AG04450 (cell line): Measurements from ENCODE around the gene TACC2. TPM values are rescaled to one million over a fixed set of nuclear protein-coding genes. Genes with fewer than 3 reads are reported as not detected.

Source experiments
- CTCF ChIA-PET: fragments of 300-600, 350-600 bp; formaldehyde crosslinking; extraction: SDS; loops from one replicate; lab custom pipeline; 2022; ENCODE audit warnings: antibody characterized with exemption, inconsistent platforms; lab: Charles Lee
- POLR2A ChIA-PET: fragments of 350-600 bp; formaldehyde crosslinking; extraction: SDS; loops from one replicate; lab custom pipeline; 2021; ENCODE audit warnings: antibody characterized with exemption, inconsistent platforms; lab: Yijun Ruan, JAX
- DNase-seq: peaks from one replicate; pipeline ENCODE4 v3.0.0-alpha.2; 2011; ENCODE audit warnings: low read depth, low spot score
- H3K27ac ChIP-seq: one replicate; pipeline ENCODE4 v1.5.1; 2012; ENCODE audit warnings: low read depth, low read length, control low read depth
- H3K27me3 ChIP-seq: one replicate; pipeline ENCODE4 v1.6.0; 2012; ENCODE audit warnings: low read length; ENCODE audit not compliant: control insufficient read depth, insufficient read depth
- H3K4me3 ChIP-seq: 2 replicates; pipeline ENCODE4 v1.5.1; 2011; ENCODE audit warnings: mild to moderate bottlenecking, low read depth, low read length, control low read depth
- H3K9me3 ChIP-seq: 2 replicates; pipeline ENCODE4 v1.5.1; 2012; ENCODE audit warnings: low read length; ENCODE audit not compliant: control insufficient read depth, insufficient read depth
- CTCF ChIP-seq: IDR thresholded peaks from 2 replicates; pipeline ENCODE4 v1.5.1; 2011; ENCODE audit warnings: low read depth, low read length, control low read depth, inconsistent platforms
- polyA plus RNA-seq: library from polyadenylated mRNA; depleted of rRNA; stranded (reverse); fragments of >200 nt; gene quantifications from 2 replicates; pipeline ENCODE4 v1.2.3, GENCODE V29; 2011

The TACC2 gene
- polyA plus RNA-seq, 1 experiment = 16.8 TPM

GRCh38 chr10:122264436-122264835, 275.5 kb downstream of the TACC2 start:
- CTCF ChIA-PET = interaction anchor here (0.8 to 1.5 kb wide), 5 partner anchors 15 to 301 kb away, joined by 3 to 6 read pairs (median 4); no protein-coding TSS in a partner anchor
- POLR2A ChIA-PET = interaction anchor here (0.9 kb wide), 1 partner anchor 152 kb away, joined by 3 read pairs; no protein-coding TSS in a partner anchor
- no peak for TF ChIP-seq CTCF
- H3K4me3 ChIP-seq = no peak overlapping the region
- no peak for DNase-seq
- H3K27me3 ChIP-seq = no peaks in the 10 kb centered on the region
- peak overlapping the region; percentile 80 for H3K27ac ChIP-seq
- no peaks in the 10 kb centered on the region; the same call in 1 of the 2 replicates for H3K9me3 ChIP-seq

GRCh38 chr10:122264931-122265330, 276.0 kb downstream of the TACC2 start:
- Histone ChIP-seq H3K27me3 (no peaks in the 10 kb centered on the region), H3K27ac (peak overlapping the region; percentile 80)

GRCh38 chr10:122265896-122266295, 276.9 kb downstream of the TACC2 start:
- TF ChIP-seq CTCF = no peak
- no peak for DNase-seq
- Histone ChIP-seq H3K27ac (no peak overlapping the region), H3K4me3 (no peak overlapping the region), H3K27me3 (no peaks in the 10 kb centered on the region), H3K9me3 (no peaks in the 10 kb centered on the region; the same call in 1 of the 2 replicates)
- ChIA-PET CTCF (interaction anchor here (0.6 kb wide), 2 partner anchors 108 to 291 kb away, joined by 3 to 4 read pairs; partner anchors contain the start of gene NSMCE4A), POLR2A (no interaction called here)

More at GRCh38 chr10:122264931-122265330, 276.0 kb downstream of the TACC2 start:
- ChIA-PET CTCF (interaction anchor here (0.8 to 1.5 kb wide), 3 partner anchors 14 to 290 kb away, joined by 3 to 4 read pairs (median 4); no protein-coding TSS in a partner anchor), POLR2A (no interaction called here)
- H3K9me3 ChIP-seq = no peaks in the 10 kb centered on the region; the same call in 1 of the 2 replicates
- H3K4me3 ChIP-seq = no peak overlapping the region
- no peak for DNase-seq
- TF ChIP-seq CTCF = no peak

- Histone ChIP-seq H3K27me3 (no peaks in the 10 kb centered on the region), H3K9me3 (no peaks in the 10 kb centered on the region), H3K27ac (no peak overlapping the region), H3K4me3 (no peak overlapping the region)
- ChIA-PET POLR2A (no interaction called here), CTCF (interaction anchor here (0.5 to 3.1 kb wide), 62 partner anchors 9 to 320 kb away, joined by 3 to 41 read pairs (median 4); partner anchors contain the start of gene PLEKHA1)
- no peak for DNase-seq
- TF ChIP-seq CTCF = peak; percentile 96
Observed at GRCh38 chr10:122267849-122268737, 279.1 kb downstream of the TACC2 start.
